K562 (cell line): ENCODE measurements around the gene ATP13A5. TPM values are rescaled to one million over a fixed set of nuclear protein-coding genes. Genes with fewer than 3 reads are reported as not detected.

Source experiments
- ATAC-seq: fragments of 200-7000 bp; cut with Tn5 transposase; 3 replicates; pipeline ENCODE4 v1.9.1; 2020; ENCODE audit warnings: moderate library complexity
- BruUV-seq: library from RNA; stranded (reverse); fragments of 400-500 nt; replicated peaks from 2 replicates; lab custom pipeline; 2021; lab: Mats Ljungman, UMichigan
- CTCF ChIA-PET: fragments of 300-600 bp; formaldehyde crosslinking; extraction: SDS; loops from one replicate; lab custom pipeline; 2021; ENCODE audit warnings: low intra/inter-chr PET ratio; lab: Yijun Ruan, JAX
- POLR2A ChIA-PET: fragments of 300-600, 350-650 bp; sonication (Branson Sonifier 250); formaldehyde crosslinking; extraction: SDS; loops from one replicate; lab custom pipeline; 2021; ENCODE audit warnings: antibody characterized with exemption, inconsistent platforms; lab: Yijun Ruan, JAX
- DNase-seq, 4 experiments: peaks; one replicate each; pipeline versions ENCODE4 v3.0.0 to v3.0.0-alpha.2; 2011 to 2018; ENCODE audit warnings: low spot score in 3 of 4, mixed read lengths in 3 of 4; ENCODE audit errors: extremely low read depth in 1 of 4
- FAIRE-seq: peaks from 2 replicates; lab custom pipeline; 2011; peaks lifted over from hg19 to GRCh38; lab: Jason Lieb, UNC
- H2AFZ ChIP-seq: 2 replicates; pipeline ENCODE4 v1.6.0; 2011; ENCODE audit warnings: low read depth, low read length, control low read depth, inconsistent platforms
- H3K27ac ChIP-seq: fragments of 200-600 bp; 3 replicates; pipeline ENCODE4 v1.8.0; 2011; ENCODE audit warnings: low read depth, mild to moderate bottlenecking, control low read depth, inconsistent platforms, low read length, moderate library complexity, mixed read lengths; ENCODE audit errors: extremely low read depth
- H3K27me3 ChIP-seq, 2 experiments: fragments of 300-600 bp in 1 of 2; 2 replicates in 1 of 2; 3 replicates in 1 of 2; pipeline versions ENCODE4 v1.6.0 to v1.8.0; 2011; ENCODE audit warnings: inconsistent platforms in 2 of 2, low read length in 2 of 2, mild to moderate bottlenecking in 1 of 2, mixed read lengths in 1 of 2, moderate library complexity in 1 of 2; ENCODE audit not compliant: control insufficient read depth in 2 of 2, insufficient read depth in 2 of 2
- H3K36me3 ChIP-seq: fragments of 300-600 bp; 3 replicates; pipeline ENCODE4 v1.8.0; 2011; ENCODE audit warnings: mild to moderate bottlenecking, low read length, inconsistent platforms; ENCODE audit not compliant: control insufficient read depth, insufficient read depth
- H3K4me1 ChIP-seq, 2 experiments: fragments of 200-600 bp in 1 of 2; replicated peaks in 1 of 2; 2 replicates in 1 of 2; 3 replicates in 1 of 2; pipeline versions ENCODE4 v1.5.1 to v1.8.0; 2011; ENCODE audit warnings: inconsistent platforms in 2 of 2, low read length in 2 of 2, mild to moderate bottlenecking in 1 of 2, mixed read lengths in 1 of 2, moderate library complexity in 1 of 2; ENCODE audit not compliant: control insufficient read depth in 2 of 2, insufficient read depth in 2 of 2
- H3K4me2 ChIP-seq: 2 replicates; pipeline ENCODE4 v1.6.1; 2011; ENCODE audit warnings: low read length, control low read depth, inconsistent platforms, mixed read lengths; ENCODE audit not compliant: insufficient read depth
- H3K4me3 ChIP-seq: fragments of 200-600 bp; sonication (generic), shearing (Covaris generic); 2 replicates; pipeline ENCODE4 v1.5.1; 2016; ENCODE audit warnings: control low read depth, inconsistent platforms
- H3K79me2 ChIP-seq: fragments of 200-600 bp; 3 replicates; pipeline ENCODE4 v1.8.0; 2011; ENCODE audit warnings: low read length, inconsistent platforms; ENCODE audit not compliant: control insufficient read depth, insufficient read depth
- H3K9ac ChIP-seq, 2 experiments: 2 replicates each; pipeline versions ENCODE4 v1.6.0 to v1.6.1; 2011; ENCODE audit warnings: low read depth in 2 of 2, low read length in 2 of 2, control low read depth in 1 of 2, inconsistent platforms in 1 of 2, mild to moderate bottlenecking in 1 of 2, mixed read lengths in 1 of 2; ENCODE audit not compliant: insufficient read depth in 1 of 2
- H3K9me1 ChIP-seq: one replicate; pipeline ENCODE4 v1.6.0; 2011; ENCODE audit warnings: inconsistent platforms, mild to moderate bottlenecking, low read length, moderate library complexity; ENCODE audit not compliant: control insufficient read depth, insufficient read depth
- H3K9me3 ChIP-seq: replicated peaks from 2 replicates; pipeline ENCODE4 v1.5.1; 2011; ENCODE audit warnings: low read depth, low read length, inconsistent platforms; ENCODE audit not compliant: control insufficient read depth, insufficient read depth
- H4K20me1 ChIP-seq: replicated peaks from 2 replicates; pipeline ENCODE4 v1.6.1; 2011; ENCODE audit warnings: low read length, inconsistent platforms, mixed read lengths; ENCODE audit not compliant: control insufficient read depth, insufficient read depth
- CBFB ChIP-seq: sonication (generic); formaldehyde crosslinking; IDR thresholded peaks from 2 replicates; pipeline ENCODE4 v1.4.0; 2020; ENCODE audit warnings: mild to moderate bottlenecking, missing genetic modification reagents
- E2F1 ChIP-seq: sonication (generic); formaldehyde crosslinking; IDR thresholded peaks from 2 replicates; pipeline ENCODE4 v1.8.1; 2023; ENCODE audit warnings: mild to moderate bottlenecking, missing genetic modification reagents, moderate library complexity
- KDM5B ChIP-seq: fragments of 200-600 bp; sonication (generic); IDR thresholded peaks from 2 replicates; pipeline ENCODE4 v1.6.1; 2012; ENCODE audit warnings: low read depth, mild to moderate bottlenecking, moderate library complexity, low read length, control low read depth, inconsistent platforms; ENCODE audit not compliant: insufficient replicate concordance
- MEIS2 ChIP-seq: fragments of 450-650 bp; IDR thresholded peaks from 2 replicates; pipeline ENCODE4 v1.6.1; 2014; ENCODE audit warnings: mild to moderate bottlenecking; ENCODE audit not compliant: partially characterized antibody
- MITF ChIP-seq: IDR thresholded peaks from 2 replicates; pipeline ENCODE4 v1.6.1; 2014; ENCODE audit warnings: antibody characterized with exemption
- MTA2 ChIP-seq: fragments of 450-650 bp; IDR thresholded peaks from 2 replicates; pipeline ENCODE4 v1.6.1; 2016; ENCODE audit warnings: low read depth
- NKRF ChIP-seq: fragments of 450-650 bp; IDR thresholded peaks from 2 replicates; pipeline ENCODE4 v1.6.1; 2016; ENCODE audit warnings: borderline replicate concordance
- POLR3G ChIP-seq: IDR thresholded peaks from 2 replicates; pipeline ENCODE4 v1.6.1; 2011; ENCODE audit not compliant: insufficient read length, insufficient replicate concordance; ENCODE audit errors: extremely low read depth
- SMAD1 ChIP-seq: fragments of 150-350 bp; IDR thresholded peaks from 2 replicates; pipeline ENCODE4 v1.6.1; 2014; ENCODE audit warnings: low read length, low read depth; ENCODE audit not compliant: partially characterized antibody
- TAF15 ChIP-seq: fragments of 200-400 bp; formaldehyde crosslinking; IDR thresholded peaks from 2 replicates; pipeline ENCODE4 v1.6.1; 2017; ENCODE audit warnings: mild to moderate bottlenecking, low read depth, low read length, moderate library complexity
- ZNF431 ChIP-seq: sonication (generic); formaldehyde crosslinking; IDR thresholded peaks from 2 replicates; pipeline ENCODE4 v1.8.0; 2022; ENCODE audit warnings: mild to moderate bottlenecking, missing genetic modification reagents
- ZNF512 ChIP-seq: IDR thresholded peaks from 2 replicates; pipeline ENCODE4 v1.6.1; 2016; ENCODE audit warnings: missing genetic modification characterization, missing compliant biosample characterization
- ZNF707 ChIP-seq: fragments of 250-450 bp; sonication (Bioruptor Pico); conservative IDR thresholded peaks from 2 replicates; pipeline ENCODE4 v1.8.0; 2022; ENCODE audit warnings: inconsistent platforms, mild to moderate bottlenecking, moderate library complexity
- WGBS: fragments of 100-300 bp; shearing (Covaris generic); methylation state at CpG from one replicate; pipeline ENCODE4 v1.1.6; 2016; ENCODE audit warnings: low coverage, mixed read lengths; ENCODE audit not compliant: insufficient coverage; ENCODE audit errors: missing lambda C conversion rate; 5-methylcytosine and 5-hydroxymethylcytosine counted together
- in situ Hi-C: fragments of 300-500 bp; cut with MboI; formaldehyde crosslinking; loops from 4 replicates; pipeline ENCODE4 v1.15.0; 2018; ENCODE audit warnings: inconsistent platforms, mixed read lengths
- intact Hi-C: fragments of 100-400 bp; cut with micrococcal nuclease; formaldehyde crosslinking; loops from 2 replicates; pipeline ENCODE4 v1.14.2; 2022
- polyA plus RNA-seq, 8 experiments: library from polyadenylated mRNA; depleted of rRNA in 4 of 8; stranded (reverse) in 5 of 8; unstranded in 3 of 8; fragments of >200 nt; fragmentation: Nextera tagmentation in 2 of 8; fragmentation: Illumina TruSeq in 1 of 8; extraction: Ambion mirVana in 2 of 8; extraction: Trizol in 1 of 8; gene quantifications; 2 replicates each; pipeline versions ENCODE4 v1.2.1 to v1.2.3, GENCODE V29; 2011 to 2014; ENCODE audit warnings: inconsistent platforms in 1 of 8, missing spikeins in 1 of 8
- total RNA-seq, 7 experiments: library from RNA; depleted of rRNA in 6 of 7; stranded (reverse); fragments of >200 nt in 6 of 7; fragmentation: Illumina TruSeq in 2 of 7; extraction: Trizol in 2 of 7; gene quantifications; 2 replicates each; pipeline versions ENCODE4 v1.2.1 to v1.2.3, GENCODE V29; 2011 to 2021; ENCODE audit warnings: low replicate concordance in 1 of 7

The ATP13A5 gene
- total and polyA plus RNA-seq, 9 of the 15 experiments (the other 6 are each of a cell fraction or from before 2014, with no cell fraction given), result not detected

- no peak overlapping the region for H3K4me3 ChIP-seq
- no peak overlapping the region for H3K9ac ChIP-seq
- ATAC-seq (no peak), FAIRE-seq (no peak), DNase-seq (no peak)
- no peaks in the 10 kb centered on the region for H3K79me2 ChIP-seq
- H3K4me1 ChIP-seq, result no peaks in the 10 kb centered on the region
- no TSS peak for BruUV-seq
- ChIA-PET CTCF (no interaction called here), POLR2A (interaction anchor here (0.6 to 1.5 kb wide), 2 partner anchors 12 to 235 kb away, joined by 3 to 4 read pairs; no protein-coding TSS in a partner anchor)
- intact Hi-C loops (no loop called here), in situ Hi-C loops (no loop called here)
- H3K36me3 ChIP-seq, result no peaks in the 10 kb centered on the region
- H3K9me1 ChIP-seq, result no peaks in the 10 kb centered on the region
- no peak for TF ChIP-seq MITF
- no peak for TF ChIP-seq SMAD1
- TF ChIP-seq E2F1, result no peak
- no peak for TF ChIP-seq ZNF431 (CRISPR knock-in tag)
- TF ChIP-seq MTA2, result no peak
- no peak for TF ChIP-seq MEIS2
- TF ChIP-seq KDM5B, result no peak
- TF ChIP-seq POLR3G, result no peak
- TF ChIP-seq NKRF, result no peak
- no peak for TF ChIP-seq TAF15
- no peak for TF ChIP-seq CBFB (CRISPR knock-in tag)
- TF ChIP-seq ZNF707 (CRISPR knock-in tag), result no peak
- no peak for TF ChIP-seq ZNF512 (tag)
- no peak overlapping the region for H3K27ac ChIP-seq
- 0% methylated on average over 2 of the region's 3 CpGs for WGBS
- H3K27me3 ChIP-seq, result no peaks in the 10 kb centered on the region
- H3K9me3 ChIP-seq, result no peaks in the 10 kb centered on the region
- no peak overlapping the region for H2AFZ ChIP-seq
- H4K20me1 ChIP-seq, result no peaks in the 10 kb centered on the region
- H3K4me2 ChIP-seq, result no peak overlapping the region
These were observed 29.9 kb downstream of the ATP13A5 start for GRCh38 chr3:193348686-193349085.
